GM18499 (cell line): ENCODE measurements around the gene FOXP4.

Source experiments
- ATAC-seq: cut with Tn5 transposase; IDR thresholded peaks from one replicate; pipeline ENCODE4 v1.9.1; 2021; ENCODE audit warnings: moderate number of reproducible peaks; ENCODE audit not compliant: insufficient read depth, unreplicated experiment

The FOXP4 gene

GRCh38 chr6:41638935-41639808 lies 93.0 kb downstream of the FOXP4 start:
- ATAC-seq, result no peak

DNA sequence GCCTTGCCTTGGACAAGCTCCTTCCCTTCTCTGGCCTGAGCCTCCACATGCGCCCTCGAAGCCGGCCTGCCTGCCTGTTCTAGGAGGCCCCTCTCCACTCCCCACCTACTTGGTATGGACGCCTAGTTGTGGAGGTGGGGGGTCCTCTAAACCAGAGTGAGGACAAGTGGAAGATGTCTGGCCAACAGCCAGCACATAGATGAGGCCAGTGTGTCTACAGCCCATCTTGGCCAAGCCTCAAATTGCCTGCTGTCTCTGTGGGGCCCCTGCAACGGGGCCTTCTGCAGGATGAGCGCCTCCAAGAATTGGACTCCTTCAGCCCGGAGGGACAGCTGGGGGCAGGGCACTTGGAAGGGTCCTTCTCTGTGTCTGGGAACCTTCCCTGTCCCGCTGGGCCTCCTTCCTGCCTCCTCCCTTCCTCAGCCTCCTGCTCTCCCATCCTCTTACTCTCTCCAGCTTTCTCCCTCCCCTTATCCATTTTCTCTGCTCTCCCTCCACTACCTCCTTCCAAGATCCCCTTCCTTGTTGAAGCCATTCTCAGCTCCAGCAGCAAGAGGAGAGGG lies 93.7 kb downstream of the FOXP4 start:
- no peak for ATAC-seq

DNA sequence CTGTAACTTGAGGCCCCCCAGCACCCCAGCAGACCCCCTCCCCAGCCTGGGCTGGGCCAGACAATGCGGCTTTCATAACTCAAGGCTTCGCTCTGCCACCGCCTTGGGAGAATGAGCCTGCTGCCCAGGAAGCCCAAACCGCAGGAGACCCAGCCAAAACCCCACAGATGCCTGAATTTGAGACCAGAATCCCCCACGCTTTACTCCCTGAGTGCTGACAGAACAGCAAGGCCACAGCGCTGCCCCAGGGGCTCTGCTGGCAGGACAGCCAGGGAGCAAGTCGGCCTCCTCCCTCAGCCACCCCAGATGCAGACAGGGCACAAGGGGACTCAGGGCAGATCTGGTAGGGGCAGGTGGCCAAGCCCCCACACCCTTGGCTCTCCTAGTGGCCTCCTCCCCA lies 94.2 kb downstream of the FOXP4 start:
- no peak for ATAC-seq

- ATAC-seq, result no peak
These were observed 95.3 kb downstream of the FOXP4 start for GRCh38 chr6:41641352-41641925.

- ATAC-seq, result no peak
These were observed 96.1 kb downstream of the FOXP4 start for GRCh38 chr6:41642090-41642959.

GRCh38 chr6:41642960-41643898 lies 97.0 kb downstream of the FOXP4 start:
- ATAC-seq, result no peak

DNA sequence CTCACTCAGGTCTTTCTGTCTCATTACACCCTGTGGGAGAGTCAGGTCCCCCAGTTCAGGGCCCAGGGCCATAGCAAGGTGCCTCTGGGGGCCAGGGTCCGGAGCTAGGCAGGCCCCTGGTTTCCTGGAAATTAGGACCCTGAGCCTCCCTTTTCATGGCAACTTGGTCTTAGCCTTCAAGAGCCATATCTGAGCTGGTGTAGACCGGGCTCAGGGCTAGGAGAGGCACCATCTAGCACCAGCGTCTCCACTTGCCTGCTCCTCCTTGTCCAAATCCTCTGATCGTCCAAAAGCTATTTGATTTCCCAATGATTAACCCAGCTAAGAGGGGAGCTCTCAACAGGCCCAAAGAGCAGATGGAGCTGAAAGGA lies 97.7 kb downstream of the FOXP4 start:
- ATAC-seq, result no peak

- no peak for ATAC-seq
These were observed 98.2 kb downstream of the FOXP4 start for GRCh38 chr6:41644297-41644879.

DNA sequence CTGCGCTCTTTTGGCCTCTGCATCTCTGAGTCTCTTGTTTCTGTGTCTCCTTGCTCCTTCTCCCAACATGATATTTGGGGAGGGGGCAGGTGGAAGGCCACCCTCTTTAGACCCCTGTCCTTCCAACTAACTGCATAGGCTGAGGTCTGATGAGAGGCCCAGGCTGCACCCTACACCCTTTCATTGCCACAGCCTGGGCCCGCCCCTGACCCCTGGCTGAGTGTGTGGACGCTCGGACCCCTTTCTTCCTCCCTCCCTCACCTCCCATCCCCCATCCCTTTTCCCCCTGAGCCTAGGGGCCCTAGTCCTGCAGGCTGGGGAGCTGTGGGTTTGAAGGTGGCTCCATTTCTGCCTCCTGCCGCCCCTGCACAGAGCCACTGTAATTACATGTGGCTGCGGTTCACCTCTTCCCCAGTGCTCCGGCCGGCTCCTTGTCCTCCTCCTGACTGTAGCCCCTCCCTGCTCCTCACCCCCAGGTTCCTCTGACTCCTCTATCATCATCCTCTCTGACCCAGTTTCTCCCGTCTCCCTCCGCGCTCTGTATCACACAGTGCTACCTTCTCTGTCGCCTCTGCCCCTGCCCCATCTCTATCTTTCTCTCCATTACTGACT lies 98.9 kb downstream of the FOXP4 start:
- no peak for ATAC-seq

GRCh38 chr6:41646026-41646795 lies 100.0 kb downstream of the FOXP4 start:
- no peak for ATAC-seq

DNA sequence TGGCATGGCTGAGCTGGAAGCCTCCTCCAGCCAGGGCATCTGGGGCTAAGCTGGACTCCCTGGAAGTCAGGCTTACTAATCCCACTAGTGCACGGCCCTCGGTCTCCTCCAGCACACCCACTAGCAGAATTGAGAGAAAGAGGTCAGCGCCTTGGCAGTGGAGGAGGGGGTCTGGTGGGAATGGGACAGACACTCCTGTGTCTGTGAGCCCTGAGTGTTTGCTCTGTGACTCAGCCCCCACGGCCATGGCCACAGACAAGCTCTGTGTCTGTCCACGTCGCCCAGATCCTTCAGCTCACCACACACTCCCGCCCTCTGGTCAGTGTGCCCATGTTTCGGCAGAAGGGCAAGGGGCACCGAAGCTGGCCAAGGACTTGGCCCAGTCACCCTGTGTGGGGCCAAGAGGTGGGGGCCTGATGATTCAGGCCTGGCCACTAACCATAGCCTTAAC lies 100.9 kb downstream of the FOXP4 start:
- no peak for ATAC-seq

DNA sequence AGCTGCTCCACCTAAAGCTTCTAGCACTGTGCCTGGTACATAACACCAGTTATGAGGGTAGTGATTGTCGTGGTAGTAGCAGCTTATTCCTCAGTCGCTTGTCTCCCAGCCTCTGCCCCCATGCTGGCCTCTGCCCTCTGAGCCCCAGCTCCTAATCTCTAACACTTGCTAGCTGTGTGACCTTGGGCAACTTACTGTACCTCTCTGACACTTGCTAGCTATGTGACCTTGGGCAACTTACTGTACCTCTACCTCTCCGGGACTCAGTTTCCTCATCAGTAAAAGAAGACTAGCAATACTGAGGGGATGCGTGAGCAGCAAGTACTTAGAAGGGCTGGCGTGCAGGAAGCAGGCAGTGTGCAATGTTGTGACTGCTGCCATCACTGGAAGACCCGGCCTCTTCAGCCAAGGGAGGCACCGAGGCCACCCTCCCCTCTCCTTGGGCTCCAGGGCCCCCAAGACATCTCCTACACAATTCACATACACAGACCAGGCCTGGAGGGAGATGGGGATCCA lies 101.9 kb downstream of the FOXP4 start:
- no peak for ATAC-seq

GRCh38 chr6:41648921-41649320 lies 102.7 kb downstream of the FOXP4 start:
- ATAC-seq, result no peak

DNA sequence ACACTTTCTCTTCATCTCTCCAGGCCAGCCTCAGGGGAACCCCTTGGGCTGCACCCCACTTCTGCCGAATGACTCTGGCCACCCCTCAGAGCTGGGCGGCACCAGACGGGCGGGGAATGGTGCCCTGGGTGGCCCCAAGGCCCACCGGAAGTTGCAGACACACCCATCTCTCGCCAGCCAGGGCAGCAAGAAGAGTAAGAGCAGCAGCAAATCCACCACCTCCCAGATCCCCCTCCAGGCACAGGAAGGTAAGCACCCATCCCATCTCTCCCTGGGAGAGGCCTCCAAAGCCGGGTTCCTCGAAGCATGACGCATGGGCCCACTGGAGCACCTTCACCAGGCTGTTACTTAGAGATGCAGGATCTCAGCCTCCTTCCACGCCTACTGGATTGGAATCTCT lies 103.4 kb downstream of the FOXP4 start:
- no peak for ATAC-seq

DNA sequence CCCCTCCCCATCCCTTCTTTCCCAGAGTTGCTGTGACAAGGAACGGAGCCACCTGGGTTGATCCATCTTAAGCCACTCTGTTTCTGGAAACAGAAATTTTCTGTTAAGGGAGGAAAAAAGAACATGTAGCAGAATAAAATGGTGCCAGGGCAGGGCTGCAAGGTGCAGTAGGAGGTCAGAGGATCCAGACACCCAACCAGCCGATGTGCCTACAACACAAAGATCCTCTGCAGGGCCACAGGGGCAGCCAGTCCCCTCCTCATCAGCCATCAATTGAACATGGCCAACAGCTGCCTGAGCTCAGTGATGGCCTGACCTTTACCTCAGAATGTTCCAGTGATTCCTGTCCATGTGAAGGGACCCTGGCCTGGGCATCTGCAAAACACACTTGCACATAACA lies 103.9 kb downstream of the FOXP4 start:
- no peak for ATAC-seq

GRCh38 chr6:41651246-41651961 lies 105.2 kb downstream of the FOXP4 start:
- ATAC-seq, result no peak
